Smooth muscle cell of the umbilical artery (primary cell): Measurements from ENCODE around the gene PRDX3. TPM values are rescaled to one million over a fixed set of nuclear protein-coding genes. Genes with fewer than 3 reads are reported as not detected.

Experiments
- total RNA-seq: library from RNA; depleted of rRNA; stranded (reverse); fragments of >200 nt; gene quantifications from 2 replicates; pipeline ENCODE4 v1.2.3, GENCODE V29; 2014

Gene PRDX3
- total RNA-seq: 181 and 212 TPM in 2 replicates

DNA sequence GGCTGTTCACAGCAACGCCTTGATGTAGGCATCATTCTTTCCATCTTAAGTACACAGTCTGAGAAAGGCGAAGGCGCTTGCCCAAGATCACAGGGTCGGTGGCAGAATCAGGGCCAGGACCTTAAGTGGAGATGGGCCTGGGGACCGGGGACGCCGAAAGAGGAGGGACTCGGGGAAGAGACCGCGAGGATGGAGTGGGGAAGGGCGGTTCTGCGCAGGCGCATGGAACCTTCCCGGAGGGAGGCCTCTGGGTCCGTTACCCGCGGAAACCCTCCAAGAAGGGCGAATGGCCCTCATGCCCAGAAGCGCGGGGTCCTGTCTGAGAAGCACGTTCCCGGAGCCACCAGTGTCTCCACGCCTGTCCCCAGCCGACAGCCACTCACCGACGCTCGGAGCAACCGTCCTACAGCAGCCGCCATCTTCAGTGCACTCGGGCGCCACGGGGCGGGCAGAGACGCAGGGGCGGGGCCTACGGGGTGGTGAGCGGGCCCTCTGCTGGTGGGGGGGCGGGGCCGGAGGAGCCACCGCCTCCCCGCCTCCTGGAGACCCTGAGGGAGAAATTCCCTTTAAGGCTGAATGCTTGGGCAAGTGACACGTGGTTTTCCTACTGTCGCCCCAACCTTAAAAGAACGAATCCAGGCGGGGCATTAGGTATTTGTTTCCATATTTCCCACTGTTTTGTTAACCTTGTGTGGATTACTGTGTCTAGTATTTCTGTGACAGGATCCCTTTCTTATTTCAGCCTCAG lies at the start of gene PRDX3:
Gene PRDX3 (minus strand): TSS at position 441 of the 748 bp plus-strand sequence. CDS start 22 bp downstream, at position 419.

DNA sequence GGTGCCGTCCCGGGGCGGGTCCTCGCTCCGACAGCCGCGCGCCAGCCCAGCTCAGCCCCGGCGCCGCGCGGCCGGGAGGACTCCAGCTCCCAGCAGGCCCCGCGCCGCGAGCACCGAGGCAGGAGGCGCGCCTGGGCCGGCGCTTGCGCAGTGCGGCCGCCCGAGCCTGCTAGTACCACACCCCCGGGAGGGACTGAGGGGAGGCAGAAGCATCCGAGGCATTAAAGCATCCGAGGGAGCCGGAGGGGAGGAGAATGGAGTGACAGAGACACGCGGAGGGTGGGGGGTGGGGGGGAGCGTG lies 28.7 kb upstream of the PRDX3 start, which contains the start of gene GRK5:
Gene GRK5 (plus strand): TSS at position 206 of the 301 bp plus-strand sequence. CDS start 347 bp downstream, outside the sequence.

DNA sequence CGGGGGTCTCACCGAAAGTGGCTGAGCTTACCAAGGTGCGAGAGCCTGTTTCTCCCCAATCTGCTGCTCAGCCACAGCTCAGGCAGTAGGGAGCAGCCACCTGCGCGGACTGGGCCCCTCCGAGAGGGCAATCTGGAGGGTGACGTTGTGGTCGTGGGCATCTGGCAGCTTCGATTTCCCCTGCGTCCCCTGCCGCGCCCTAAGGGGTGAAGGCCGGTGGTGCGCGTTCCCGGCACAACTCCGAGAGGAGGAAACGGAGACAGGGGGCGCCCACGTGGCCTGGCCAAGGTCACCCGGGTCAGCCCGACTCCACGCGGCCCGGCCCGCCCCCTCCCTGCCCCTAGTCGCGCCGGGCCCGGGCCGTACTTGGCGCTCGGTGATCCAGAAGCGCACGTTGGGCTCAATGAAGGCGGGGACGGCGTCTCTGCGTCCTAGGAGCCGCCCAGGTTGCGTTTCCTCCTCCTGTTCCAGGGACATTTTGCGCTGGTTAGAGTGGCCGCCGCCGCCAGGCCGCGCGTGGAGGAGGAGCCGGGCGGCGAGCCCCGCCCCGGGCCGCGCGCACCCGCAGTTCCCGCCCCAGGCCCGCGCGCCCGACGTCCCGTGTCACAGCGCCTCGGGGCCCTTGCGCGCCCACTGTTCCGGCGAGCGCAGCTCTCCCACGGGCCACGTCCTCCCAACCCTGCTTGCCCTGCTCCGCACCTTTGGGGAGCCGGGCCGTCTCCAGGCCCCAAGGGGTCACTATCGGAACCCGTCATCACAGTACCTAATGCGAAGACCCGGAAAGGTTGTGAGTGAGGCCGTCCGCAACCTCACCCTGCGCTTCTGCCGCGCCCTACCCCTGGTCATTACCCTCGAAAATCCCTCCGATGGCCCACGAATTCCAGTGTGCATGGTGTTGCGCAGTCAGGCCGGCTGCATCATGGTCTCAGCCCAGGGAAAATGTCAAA lies 13.2 kb downstream of the PRDX3 start, which contains the start of gene SFXN4:
Gene SFXN4 (minus strand): TSS at position 544 of the 947 bp plus-strand sequence. CDS start 67 bp downstream, at position 477.

Other genes starting within 250 kb of the PRDX3 start
- gene NANOS1, start 149.1 kb downstream of the PRDX3 start, total RNA-seq: 0.23 and 0.30 TPM in 2 replicates
- 119 and 177 TPM in 2 replicates for gene EIF3A, start 98.0 kb downstream of the PRDX3 start, total RNA-seq
- 76.6 and 91.8 TPM in 2 replicates for gene DENND10, start 74.7 kb downstream of the PRDX3 start, total RNA-seq
- 10.2 and 12.2 TPM in 2 replicates for gene SFXN4, start 13.1 kb downstream of the PRDX3 start, total RNA-seq
- gene GRK5, start 28.8 kb upstream of the PRDX3 start, total RNA-seq: 9.0 and 11.6 TPM in 2 replicates